Measurements from ENCODE around the gene SPATC1L.
"Not testable (repeated sequence)": the region's sequence is repeated elsewhere in the genome, so short reads cannot be mapped to it uniquely, and the experiment has no call there.

SPATC1L gene

GRCh38 chr21:46199436-46200373, 15.4 kb upstream of the SPATC1L start:
- DNase-seq, result no peak

- no peak for DNase-seq
Measured at GRCh38 chr21:46196733-46197132, 12.5 kb upstream of the SPATC1L start.

GRCh38 chr21:46195595-46196195, 11.4 kb upstream of the SPATC1L start:
- DNase-seq, result no peak

GRCh38 chr21:46194374-46195334, 10.4 kb upstream of the SPATC1L start:
- no peak for DNase-seq

GRCh38 chr21:46193829-46194373, 9.6 kb upstream of the SPATC1L start:
- DNase-seq, result no peak

GRCh38 chr21:46191686-46192575, 7.7 kb upstream of the SPATC1L start:
- DNase-seq, result no peak

- no peak for DNase-seq
Measured at GRCh38 chr21:46191257-46191685, 7.0 kb upstream of the SPATC1L start.

- no peak for DNase-seq
Measured at GRCh38 chr21:46190491-46191131, 6.4 kb upstream of the SPATC1L start.

GRCh38 chr21:46189959-46190490, 5.8 kb upstream of the SPATC1L start:
- no peak for DNase-seq

GRCh38 chr21:46189213-46189958, 5.1 kb upstream of the SPATC1L start:
- DNase-seq, result no peak

GRCh38 chr21:46188226-46189212, 4.3 kb upstream of the SPATC1L start:
- no peak for DNase-seq

- DNase-seq, result no peak
Measured at GRCh38 chr21:46187814-46188213, 3.6 kb upstream of the SPATC1L start.

GRCh38 chr21:46187261-46187660, 3.0 kb upstream of the SPATC1L start:
- DNase-seq, result no peak

GRCh38 chr21:46185716-46186115, 1.5 kb upstream of the SPATC1L start:
- DNase-seq, result no peak

GRCh38 chr21:46184625-46185555, 631 bp upstream of the SPATC1L start:
- peak; percentile 71 for DNase-seq

GRCh38 chr21:46183337-46183909, 836 bp downstream of the SPATC1L start:
- DNase-seq, result not testable (repeated sequence)

Measured in CD4-positive, alpha-beta T cell treated with Interleukin-10 for 1 hour (primary cell).